ENCODE results near the gene ZSCAN20. TPM values are rescaled to one million over a fixed set of nuclear protein-coding genes. Genes with fewer than 3 reads are reported as not detected.
"Not testable (repeated sequence)": the region's sequence is repeated elsewhere in the genome, so short reads cannot be mapped to it uniquely, and the experiment has no call there.

Gene ZSCAN20
- total RNA-seq, 2 experiments from 2014 or later, result 1.8 to 2.1 TPM

DNA sequence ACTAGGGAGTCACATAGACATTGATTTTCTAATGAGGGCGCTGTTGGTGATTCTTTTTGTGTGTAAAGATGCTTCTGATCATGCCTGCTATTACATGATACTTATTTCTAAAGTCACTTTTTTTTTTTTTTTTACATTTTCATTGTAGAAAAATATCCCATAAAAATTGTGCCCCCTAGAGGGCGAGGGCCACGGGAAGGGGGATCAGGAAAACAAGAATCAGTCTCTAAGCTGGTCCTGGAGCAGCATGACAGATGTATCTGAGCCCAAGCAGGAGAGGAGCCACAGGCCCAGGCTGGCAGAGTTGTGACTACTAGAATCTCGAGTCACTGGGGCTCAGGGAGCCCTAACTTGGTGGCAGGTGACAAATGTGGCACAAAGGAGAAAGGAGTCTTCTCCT, 28.1 kb downstream of the ZSCAN20 start:
- ATAC-seq, result no peak
- H3K9me3 Mint-ChIP-seq (ENCODE audit: insufficient read depth), result peaks cover 9% of the 10 kb centered on the region
- peaks cover 6% of the 10 kb centered on the region for H3K36me3 Mint-ChIP-seq (ENCODE audit: low read depth)
- no peak for DNase-seq
- H3K4me3 Mint-ChIP-seq, result no peak overlapping the region
- ChIA-PET CTCF (no interaction called here), POLR2A (no interaction called here)
- no peak overlapping the region for H3K27ac Mint-ChIP-seq
- no peaks in the 10 kb centered on the region for H3K4me1 Mint-ChIP-seq (ENCODE audit: low read depth)
- peaks cover 3% of the 10 kb centered on the region for H3K27me3 Mint-ChIP-seq (ENCODE audit: low read depth)

- Mint-ChIP-seq H3K27me3 (ENCODE audit: low read depth) (peaks cover 3% of the 10 kb centered on the region), H3K27ac (no peak overlapping the region), H3K9me3 (ENCODE audit: insufficient read depth) (peaks cover 2% of the 10 kb centered on the region), H3K4me3 (no peak overlapping the region), H3K36me3 (ENCODE audit: low read depth) (peaks cover 3% of the 10 kb centered on the region), H3K4me1 (ENCODE audit: low read depth) (no peaks in the 10 kb centered on the region)
- DNase-seq, result no peak
- no peak for ATAC-seq
- POLR2A ChIA-PET, result no interaction called here
- CTCF ChIA-PET, result no interaction called here
These were observed 28.9 kb downstream of the ZSCAN20 start for GRCh38 chr1:33501309-33501708.

DNA sequence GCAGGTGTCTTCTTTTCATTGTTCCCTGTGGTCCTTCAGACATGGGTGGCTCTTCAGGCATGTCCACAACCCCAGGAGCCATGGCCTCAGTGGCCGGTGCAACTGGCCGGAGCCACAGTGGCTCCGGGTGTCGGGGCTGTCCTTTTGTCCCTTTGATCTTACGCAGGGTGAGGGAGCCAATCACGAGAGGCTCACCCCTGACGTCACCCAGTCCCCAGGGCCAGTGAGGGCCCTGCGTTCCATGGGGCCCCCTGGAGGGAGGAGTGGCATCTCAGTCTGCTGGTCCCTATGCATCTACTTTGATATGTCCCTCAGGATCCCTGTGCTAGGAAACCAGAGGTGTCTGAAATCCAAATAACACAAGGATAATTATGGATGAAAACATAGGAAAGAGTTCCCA, 29.3 kb downstream of the ZSCAN20 start:
- CTCF ChIA-PET, result no interaction called here
- Mint-ChIP-seq H3K27me3 (ENCODE audit: low read depth) (peaks cover 3% of the 10 kb centered on the region), H3K4me3 (no peak overlapping the region), H3K27ac (no peak overlapping the region), H3K36me3 (ENCODE audit: low read depth) (no peaks in the 10 kb centered on the region), H3K4me1 (ENCODE audit: low read depth) (no peaks in the 10 kb centered on the region), H3K9me3 (ENCODE audit: insufficient read depth) (no peaks in the 10 kb centered on the region)
- DNase-seq (no peak), ATAC-seq (no peak)
- POLR2A ChIA-PET, result no interaction called here

GRCh38 chr1:33502726-33503125, 30.3 kb downstream of the ZSCAN20 start:
- CTCF ChIA-PET, result no interaction called here
- POLR2A ChIA-PET, result no interaction called here
- Mint-ChIP-seq H3K27ac (no peak overlapping the region), H3K9me3 (ENCODE audit: insufficient read depth) (no peaks in the 10 kb centered on the region), H3K4me3 (no peak overlapping the region), H3K27me3 (ENCODE audit: low read depth) (peaks cover 3% of the 10 kb centered on the region), H3K4me1 (ENCODE audit: low read depth) (no peaks in the 10 kb centered on the region), H3K36me3 (ENCODE audit: low read depth) (no peaks in the 10 kb centered on the region)
- no peak for DNase-seq
- no peak for ATAC-seq

DNA sequence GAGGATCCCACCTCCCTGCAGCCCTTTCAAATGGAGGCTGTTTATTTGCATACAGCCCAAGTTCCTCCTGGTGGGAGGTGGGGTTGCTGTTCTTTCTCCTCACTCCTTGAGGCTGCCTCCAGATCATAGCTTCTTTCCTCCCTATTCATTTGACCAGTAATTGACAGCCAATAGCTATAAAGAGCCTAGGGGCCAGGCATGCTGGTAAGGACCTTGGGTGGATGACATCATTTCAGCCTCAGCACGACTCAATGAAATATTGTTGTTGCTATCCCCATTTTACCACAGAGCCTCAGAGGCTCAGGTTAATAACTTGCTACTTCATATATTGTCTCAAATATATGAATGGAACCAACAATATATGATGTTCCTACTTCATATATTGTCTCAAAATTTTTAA, 31.1 kb downstream of the ZSCAN20 start:
- Mint-ChIP-seq H3K27me3 (ENCODE audit: low read depth) (peaks cover 3% of the 10 kb centered on the region), H3K4me3 (no peak overlapping the region), H3K27ac (no peak overlapping the region), H3K36me3 (ENCODE audit: low read depth) (no peaks in the 10 kb centered on the region), H3K4me1 (ENCODE audit: low read depth) (no peaks in the 10 kb centered on the region), H3K9me3 (ENCODE audit: insufficient read depth) (no peaks in the 10 kb centered on the region)
- CTCF ChIA-PET, result no interaction called here
- ATAC-seq (no peak), DNase-seq (no peak)
- POLR2A ChIA-PET, result interaction anchor here (0.8 kb wide), 1 partner anchor 118 kb away, joined by 3 read pairs; no protein-coding TSS in a partner anchor

DNA sequence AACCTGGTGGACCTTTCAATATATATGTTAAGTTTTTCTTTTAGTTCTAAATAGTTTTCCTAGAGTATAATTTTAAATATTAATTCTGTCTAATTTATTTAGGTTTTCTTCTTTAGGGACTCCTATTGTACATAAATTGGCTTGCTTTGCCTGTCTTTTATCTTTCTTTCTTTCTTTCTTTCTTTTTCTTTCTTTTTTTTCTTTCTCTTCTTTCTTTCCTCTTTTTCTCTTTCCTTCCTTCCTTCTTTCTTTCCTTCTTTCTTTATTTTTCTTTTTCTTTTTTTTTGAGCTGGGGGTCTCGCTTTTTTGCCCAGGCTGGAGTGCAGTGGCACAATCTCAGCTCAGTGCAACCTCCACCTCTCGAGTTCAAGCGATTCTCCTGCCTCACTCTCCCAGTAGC, 35.2 kb downstream of the ZSCAN20 start:
- peaks cover 5% of the 10 kb centered on the region for H3K27me3 Mint-ChIP-seq (ENCODE audit: low read depth)
- no peak overlapping the region for H3K27ac Mint-ChIP-seq
- H3K4me1 Mint-ChIP-seq (ENCODE audit: low read depth), result no peaks in the 10 kb centered on the region
- ChIA-PET POLR2A (no interaction called here), CTCF (interaction anchor here (0.7 to 0.9 kb wide), 2 partner anchors 145 to 212 kb away, joined by 3 read pairs; no protein-coding TSS in a partner anchor)
- no peak for DNase-seq
- no peak overlapping the region for H3K4me3 Mint-ChIP-seq
- no peaks in the 10 kb centered on the region for H3K9me3 Mint-ChIP-seq (ENCODE audit: insufficient read depth)
- ATAC-seq, result no peak
- H3K36me3 Mint-ChIP-seq (ENCODE audit: low read depth), result no peaks in the 10 kb centered on the region

GRCh38 chr1:33508151-33508550, 35.7 kb downstream of the ZSCAN20 start:
- no peak for ATAC-seq
- Mint-ChIP-seq H3K27me3 (ENCODE audit: low read depth) (peaks cover 5% of the 10 kb centered on the region), H3K9me3 (ENCODE audit: insufficient read depth) (no peaks in the 10 kb centered on the region), H3K36me3 (ENCODE audit: low read depth) (no peaks in the 10 kb centered on the region), H3K4me1 (ENCODE audit: low read depth) (no peaks in the 10 kb centered on the region), H3K4me3 (no peak overlapping the region), H3K27ac (no peak overlapping the region)
- ChIA-PET CTCF (interaction anchor here (0.7 to 0.9 kb wide), 2 partner anchors 145 to 213 kb away, joined by 3 read pairs; no protein-coding TSS in a partner anchor), POLR2A (no interaction called here)
- DNase-seq, result no peak

DNA sequence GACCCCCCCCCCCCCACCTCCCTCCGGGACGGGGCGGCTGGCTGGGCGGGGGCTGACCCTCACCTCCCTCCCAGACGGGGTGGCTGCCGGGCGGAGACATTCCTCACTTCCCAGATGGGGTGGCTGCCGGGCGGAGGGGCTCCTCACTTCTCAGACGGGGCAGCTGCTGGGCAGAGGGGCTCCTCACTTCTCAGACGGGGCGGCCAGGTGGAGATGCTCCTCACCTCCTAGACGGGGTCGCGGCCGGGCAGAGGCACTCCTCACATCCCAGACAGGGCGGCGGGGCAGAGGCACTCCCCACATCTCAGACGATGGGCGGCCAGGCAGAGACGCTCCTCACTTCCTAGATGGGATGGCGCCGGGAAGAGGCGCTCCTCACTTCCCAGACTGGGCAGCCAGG, 36.8 kb downstream of the ZSCAN20 start:
- H3K36me3 Mint-ChIP-seq (ENCODE audit: low read depth); POLR2A ChIA-PET; CTCF ChIA-PET; H3K27ac Mint-ChIP-seq; H3K4me3 Mint-ChIP-seq; ATAC-seq; DNase-seq; H3K9me3 Mint-ChIP-seq (ENCODE audit: insufficient read depth); H3K4me1 Mint-ChIP-seq (ENCODE audit: low read depth); H3K27me3 Mint-ChIP-seq (ENCODE audit: low read depth): not testable (repeated sequence)

GRCh38 chr1:33512226-33513011, 40.0 kb downstream of the ZSCAN20 start:
- ATAC-seq, result no peak
- no peak overlapping the region for H3K4me3 Mint-ChIP-seq
- CTCF ChIA-PET, result no interaction called here
- no peak overlapping the region for H3K27ac Mint-ChIP-seq
- H3K27me3 Mint-ChIP-seq (ENCODE audit: low read depth), result peaks cover 3% of the 10 kb centered on the region
- POLR2A ChIA-PET, result no interaction called here
- H3K9me3 Mint-ChIP-seq (ENCODE audit: insufficient read depth), result no peaks in the 10 kb centered on the region
- no peaks in the 10 kb centered on the region for H3K4me1 Mint-ChIP-seq (ENCODE audit: low read depth)
- H3K36me3 Mint-ChIP-seq (ENCODE audit: low read depth), result no peaks in the 10 kb centered on the region
- no peak for DNase-seq

DNA sequence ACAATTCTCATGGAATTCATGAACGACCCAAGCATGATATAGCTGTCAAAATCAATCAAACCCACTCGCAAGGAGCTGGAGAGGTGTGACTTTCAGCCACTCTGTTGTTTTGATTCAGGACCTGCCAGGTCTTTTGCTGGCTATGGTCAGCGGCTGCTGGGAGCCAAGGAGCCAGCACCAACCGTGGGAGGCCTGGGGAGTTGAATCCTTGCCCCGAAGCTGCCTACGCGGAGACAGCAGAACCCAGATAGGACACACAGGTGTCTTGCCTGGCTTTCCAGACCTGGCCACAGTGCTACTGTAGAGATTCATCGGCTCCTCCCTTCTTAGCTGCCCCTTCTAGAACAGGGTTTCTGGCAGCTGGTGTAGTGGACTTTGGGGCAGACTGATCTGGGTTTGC, 42.7 kb downstream of the ZSCAN20 start:
- POLR2A ChIA-PET, result no interaction called here

GRCh38 chr1:33515607-33516006, 43.2 kb downstream of the ZSCAN20 start:
- Mint-ChIP-seq H3K27me3 (ENCODE audit: low read depth) (peaks cover 3% of the 10 kb centered on the region), H3K4me3 (no peak overlapping the region), H3K27ac (no peak overlapping the region), H3K4me1 (ENCODE audit: low read depth) (no peaks in the 10 kb centered on the region), H3K36me3 (ENCODE audit: low read depth) (no peaks in the 10 kb centered on the region), H3K9me3 (ENCODE audit: insufficient read depth) (no peaks in the 10 kb centered on the region)
- CTCF ChIA-PET, result no interaction called here
- POLR2A ChIA-PET, result no interaction called here
- DNase-seq, result no peak
- ATAC-seq, result no peak

More for the DNA sequence above, 42.7 kb downstream of the ZSCAN20 start:
- Mint-ChIP-seq H3K36me3 (ENCODE audit: low read depth) (no peaks in the 10 kb centered on the region), H3K9me3 (ENCODE audit: insufficient read depth) (no peaks in the 10 kb centered on the region), H3K27me3 (ENCODE audit: low read depth) (peaks cover 3% of the 10 kb centered on the region), H3K4me1 (ENCODE audit: low read depth) (no peaks in the 10 kb centered on the region), H3K4me3 (no peak overlapping the region), H3K27ac (no peak overlapping the region)
- CTCF ChIA-PET, result no interaction called here
- no peak for DNase-seq
- no peak for ATAC-seq

DNA sequence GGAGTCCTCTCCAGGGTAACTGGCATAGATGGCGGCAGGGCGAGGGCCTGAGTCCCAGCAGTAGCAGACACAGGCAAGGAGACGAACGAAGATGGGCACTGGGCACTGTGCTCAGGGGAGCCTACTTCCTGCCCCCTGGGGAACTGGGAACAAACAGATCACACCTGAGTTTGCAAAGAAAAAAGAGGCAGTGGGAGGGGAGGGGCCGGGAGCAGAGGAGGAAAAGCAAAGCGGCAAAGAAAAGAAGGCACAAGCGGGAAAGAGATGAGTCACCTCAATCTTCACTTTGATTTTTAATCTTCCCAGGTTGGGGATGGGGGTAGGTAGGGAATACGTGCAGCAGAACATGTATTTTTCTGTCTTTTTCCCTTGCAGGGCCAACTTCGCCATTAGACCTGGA, 44.0 kb downstream of the ZSCAN20 start:
- Mint-ChIP-seq H3K9me3 (ENCODE audit: insufficient read depth) (no peaks in the 10 kb centered on the region), H3K27me3 (ENCODE audit: low read depth) (peaks cover 3% of the 10 kb centered on the region), H3K36me3 (ENCODE audit: low read depth) (no peaks in the 10 kb centered on the region), H3K27ac (no peak overlapping the region), H3K4me1 (ENCODE audit: low read depth) (no peaks in the 10 kb centered on the region), H3K4me3 (no peak overlapping the region)
- no peak for DNase-seq
- ChIA-PET CTCF (no interaction called here), POLR2A (no interaction called here)
- ATAC-seq, result no peak
